DOHH2 (cell line): ENCODE data around the gene YRDC.
A peak's percentile ranks its signal among the peaks of the same experiment; 100 is the strongest.

ENCODE experiments used
- H3F3A ChIP-seq: fragments of 200-600 bp; sonication (generic), shearing (Covaris generic); 2 replicates; pipeline ENCODE4 v1.6.0; 2016; ENCODE audit warnings: antibody characterized with exemption, mild to moderate bottlenecking; ENCODE audit not compliant: control insufficient read depth, insufficient read depth
- H3K27ac ChIP-seq: fragments of 200-600 bp; sonication (generic); 2 replicates; pipeline ENCODE4 v1.5.1; 2014; ENCODE audit warnings: low read depth, mild to moderate bottlenecking, low read length, moderate library complexity
- H3K27me3 ChIP-seq: fragments of 200-600 bp; sonication (generic); 2 replicates; pipeline ENCODE4 v1.6.1; 2014; ENCODE audit warnings: mild to moderate bottlenecking, low read length, mixed read lengths; ENCODE audit not compliant: control insufficient read depth
- H3K36me3 ChIP-seq: fragments of 200-600 bp; sonication (generic); 2 replicates; pipeline ENCODE4 v1.6.1; 2014; ENCODE audit warnings: mild to moderate bottlenecking, low read length, moderate library complexity, mixed read lengths; ENCODE audit not compliant: control insufficient read depth
- H3K4me1 ChIP-seq: fragments of 200-600 bp; sonication (generic); 2 replicates; pipeline ENCODE4 v1.6.1; 2014; ENCODE audit warnings: mild to moderate bottlenecking, low read length, mixed read lengths; ENCODE audit not compliant: control insufficient read depth
- H3K4me2 ChIP-seq: fragments of 200-600 bp; sonication (generic); 2 replicates; pipeline ENCODE4 v1.6.0; 2014; ENCODE audit warnings: mild to moderate bottlenecking, low read length, moderate library complexity
- H3K4me3 ChIP-seq: fragments of 200-600 bp; sonication (generic); 2 replicates; pipeline ENCODE4 v1.5.1; 2014; ENCODE audit warnings: mild to moderate bottlenecking, low read length, mixed read lengths
- H3K79me2 ChIP-seq: fragments of 200-600 bp; sonication (generic); 2 replicates; pipeline ENCODE4 v1.6.1; 2014; ENCODE audit warnings: mild to moderate bottlenecking, low read length, mixed read lengths; ENCODE audit not compliant: control insufficient read depth
- H3K9me2 ChIP-seq: fragments of 200-600 bp; sonication (generic); replicated peaks from 2 replicates; pipeline ENCODE4 v1.6.1; 2014; ENCODE audit warnings: mild to moderate bottlenecking, low read length, mixed read lengths; ENCODE audit not compliant: control insufficient read depth
- H3K9me3 ChIP-seq: fragments of 200-600 bp; sonication (generic); 2 replicates; pipeline ENCODE4 v1.6.1; 2014; ENCODE audit warnings: antibody characterized with exemption, low read length, mixed read lengths; ENCODE audit not compliant: control insufficient read depth, insufficient read depth
- H4K20me1 ChIP-seq: fragments of 200-600 bp; sonication (generic); 2 replicates; pipeline ENCODE4 v1.6.0; 2014; ENCODE audit warnings: low read depth, mild to moderate bottlenecking, antibody characterized with exemption, low read length, moderate library complexity; ENCODE audit not compliant: control insufficient read depth, insufficient read depth
- EZH2phosphoT487 ChIP-seq: fragments of 200-600 bp; sonication (generic); IDR thresholded peaks from 2 replicates; pipeline ENCODE4 v1.6.1; 2017; ENCODE audit warnings: borderline replicate concordance, mild to moderate bottlenecking, antibody characterized with exemption, low read length, moderate library complexity, mixed read lengths
- TF ChIP-seq, protein P1 (sequence below): fragments of 200-600 bp; sonication (generic); IDR thresholded peaks from one replicate; pipeline ENCODE4 v1.5.1; 2014; ENCODE audit warnings: antibody characterized with exemption, mild to moderate bottlenecking, low read depth, low read length; ENCODE audit not compliant: poor library complexity, severe bottlenecking

The YRDC gene, protein sequence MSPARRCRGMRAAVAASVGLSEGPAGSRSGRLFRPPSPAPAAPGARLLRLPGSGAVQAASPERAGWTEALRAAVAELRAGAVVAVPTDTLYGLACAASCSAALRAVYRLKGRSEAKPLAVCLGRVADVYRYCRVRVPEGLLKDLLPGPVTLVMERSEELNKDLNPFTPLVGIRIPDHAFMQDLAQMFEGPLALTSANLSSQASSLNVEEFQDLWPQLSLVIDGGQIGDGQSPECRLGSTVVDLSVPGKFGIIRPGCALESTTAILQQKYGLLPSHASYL

DNA sequence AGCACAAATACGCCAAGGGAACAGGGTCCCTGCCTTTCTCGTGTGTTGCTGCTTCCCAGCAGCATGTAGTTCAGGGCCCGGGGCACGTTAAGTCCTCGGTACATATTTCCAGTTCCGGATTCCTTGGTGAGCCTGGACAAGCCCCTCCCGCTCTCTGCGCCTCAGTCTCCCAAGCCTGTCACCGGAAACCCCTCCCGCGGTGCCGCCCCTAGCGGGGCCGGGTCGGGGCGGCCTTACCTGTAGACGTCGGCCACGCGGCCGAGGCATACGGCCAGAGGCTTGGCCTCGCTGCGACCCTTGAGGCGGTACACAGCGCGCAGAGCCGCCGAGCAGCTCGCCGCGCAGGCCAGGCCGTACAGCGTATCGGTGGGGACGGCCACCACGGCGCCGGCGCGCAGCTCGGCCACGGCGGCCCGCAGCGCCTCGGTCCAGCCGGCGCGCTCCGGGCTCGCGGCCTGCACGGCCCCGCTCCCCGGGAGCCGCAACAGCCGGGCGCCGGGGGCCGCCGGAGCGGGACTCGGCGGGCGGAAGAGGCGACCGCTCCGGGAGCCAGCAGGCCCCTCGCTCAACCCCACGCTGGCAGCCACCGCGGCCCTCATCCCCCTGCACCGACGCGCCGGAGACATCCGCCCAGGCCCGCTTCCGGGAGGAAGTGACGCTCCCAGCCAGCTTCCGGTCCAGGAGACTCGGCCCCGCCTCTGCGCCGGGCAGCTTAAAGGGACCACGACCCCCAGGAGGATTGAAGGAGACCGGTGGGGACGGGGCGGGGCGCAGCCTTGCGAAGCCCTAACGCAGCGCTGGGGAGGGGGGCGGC lies at the start of gene YRDC, which contains the start of gene C1orf122:
TSS of gene YRDC (minus strand) at position 654 of the 814 bp plus-strand sequence. CDS start at position 626, 28 bp downstream.
TSS of gene C1orf122 (plus strand) at position 236 of the 814 bp plus-strand sequence. CDS start 615 bp downstream, outside the sequence.
- peak within 1 kb of the TSS; percentile 99 for H3K4me3 ChIP-seq
- H3K9me2 ChIP-seq: no peaks in the 10 kb centered on the region
- H4K20me1 ChIP-seq: peaks cover 10% of the 10 kb centered on the region
- TF ChIP-seq, protein P1, sequence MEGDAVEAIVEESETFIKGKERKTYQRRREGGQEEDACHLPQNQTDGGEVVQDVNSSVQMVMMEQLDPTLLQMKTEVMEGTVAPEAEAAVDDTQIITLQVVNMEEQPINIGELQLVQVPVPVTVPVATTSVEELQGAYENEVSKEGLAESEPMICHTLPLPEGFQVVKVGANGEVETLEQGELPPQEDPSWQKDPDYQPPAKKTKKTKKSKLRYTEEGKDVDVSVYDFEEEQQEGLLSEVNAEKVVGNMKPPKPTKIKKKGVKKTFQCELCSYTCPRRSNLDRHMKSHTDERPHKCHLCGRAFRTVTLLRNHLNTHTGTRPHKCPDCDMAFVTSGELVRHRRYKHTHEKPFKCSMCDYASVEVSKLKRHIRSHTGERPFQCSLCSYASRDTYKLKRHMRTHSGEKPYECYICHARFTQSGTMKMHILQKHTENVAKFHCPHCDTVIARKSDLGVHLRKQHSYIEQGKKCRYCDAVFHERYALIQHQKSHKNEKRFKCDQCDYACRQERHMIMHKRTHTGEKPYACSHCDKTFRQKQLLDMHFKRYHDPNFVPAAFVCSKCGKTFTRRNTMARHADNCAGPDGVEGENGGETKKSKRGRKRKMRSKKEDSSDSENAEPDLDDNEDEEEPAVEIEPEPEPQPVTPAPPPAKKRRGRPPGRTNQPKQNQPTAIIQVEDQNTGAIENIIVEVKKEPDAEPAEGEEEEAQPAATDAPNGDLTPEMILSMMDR: no peak
- no peak for TF ChIP-seq EZH2phosphoT487
- peaks cover 27% of the 10 kb centered on the region for H3K4me1 ChIP-seq
- H3F3A ChIP-seq: peaks cover 11% of the 10 kb centered on the region; the same call in 1 of the 2 replicates
- peak within 1 kb of the TSS; percentile 26; the same call in 1 of the 2 replicates for H3K27ac ChIP-seq
- no peaks in the 10 kb centered on the region for H3K9me3 ChIP-seq
- peaks cover 65% of the 10 kb centered on the region for H3K36me3 ChIP-seq
- H3K79me2 ChIP-seq: peaks cover 60% of the 10 kb centered on the region
- H3K4me2 ChIP-seq: peak within 1 kb of the TSS; percentile 89
- H3K27me3 ChIP-seq: no peaks in the 10 kb centered on the region

DNA sequence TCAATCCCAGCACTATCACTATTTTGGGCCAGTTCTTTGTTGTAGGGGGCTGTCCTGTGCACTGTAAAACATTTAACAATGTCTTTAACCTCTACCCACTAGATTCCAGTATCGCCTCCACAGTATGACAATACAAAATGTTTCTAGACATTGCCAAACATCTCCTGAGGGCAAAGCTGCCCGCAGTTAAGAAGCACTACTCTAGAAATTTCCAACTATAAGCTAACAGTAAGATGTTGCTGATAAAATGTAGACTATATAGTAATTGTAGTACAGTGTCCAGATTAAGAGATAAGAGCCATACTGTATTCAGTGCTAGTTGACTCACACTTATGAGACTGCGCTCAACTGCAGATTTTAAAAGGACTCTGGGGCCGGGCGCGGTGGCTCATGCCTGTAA lies 46.4 kb upstream of the YRDC start:
- no peaks in the 10 kb centered on the region for H3K9me2 ChIP-seq
- peaks cover 61% of the 10 kb centered on the region for H3K36me3 ChIP-seq
- no peak overlapping the region for H3K27ac ChIP-seq
- TF ChIP-seq, protein P1: no peak
- TF ChIP-seq EZH2phosphoT487: no peak
- H3K4me3 ChIP-seq: no peak overlapping the region
- H3K79me2 ChIP-seq: peaks cover 96% of the 10 kb centered on the region
- H3K27me3 ChIP-seq: no peaks in the 10 kb centered on the region
- 0 out of 2 replicates have a peak, but pooled peaks cover 4% of the 10 kb centered on the region for H4K20me1 ChIP-seq
- H3K4me2 ChIP-seq: no peak overlapping the region
- peaks cover 8% of the 10 kb centered on the region for H3F3A ChIP-seq
- no peaks in the 10 kb centered on the region for H3K9me3 ChIP-seq
- peaks cover 31% of the 10 kb centered on the region for H3K4me1 ChIP-seq

DNA sequence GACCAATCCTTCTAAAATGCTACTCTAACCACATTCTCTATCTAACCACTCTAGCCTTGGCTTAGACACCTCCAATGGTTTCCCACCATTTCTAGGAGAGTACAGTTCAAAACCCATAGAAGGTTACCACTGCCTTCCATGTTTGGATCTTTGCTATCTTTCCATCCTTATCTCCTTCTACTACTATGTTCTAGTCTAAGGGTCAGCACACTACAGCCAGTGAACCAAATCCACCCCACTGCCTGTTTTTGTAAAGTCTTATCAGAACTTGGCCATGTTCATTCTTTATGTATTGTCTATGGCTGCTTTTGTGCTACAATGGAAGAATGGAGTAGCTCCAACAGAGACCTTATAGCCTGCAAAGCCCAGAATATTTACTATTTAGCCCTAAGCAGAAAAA lies 45.1 kb upstream of the YRDC start:
- peaks cover 96% of the 10 kb centered on the region for H3K79me2 ChIP-seq
- peaks cover 66% of the 10 kb centered on the region for H3K36me3 ChIP-seq
- H3K9me2 ChIP-seq: no peaks in the 10 kb centered on the region
- H3K27ac ChIP-seq: no peak overlapping the region
- H3K9me3 ChIP-seq: no peaks in the 10 kb centered on the region
- peaks cover 8% of the 10 kb centered on the region for H3F3A ChIP-seq
- peaks cover 25% of the 10 kb centered on the region for H3K4me1 ChIP-seq
- no peaks in the 10 kb centered on the region for H3K27me3 ChIP-seq
- H4K20me1 ChIP-seq: no peaks in the 10 kb centered on the region
- H3K4me2 ChIP-seq: no peak overlapping the region
- TF ChIP-seq, protein P1: no peak
- TF ChIP-seq EZH2phosphoT487: no peak
- H3K4me3 ChIP-seq: no peak overlapping the region
